C4-2B (cell line): ENCODE measurements around the gene ELOF1.

Experiments used
- ZFX ChIP-seq: fragments of 450-650 bp; IDR thresholded peaks from 2 replicates; pipeline ENCODE4 v1.6.1; 2017
- TF ChIP-seq, protein P1 (sequence below): fragments of 450-650 bp; conservative IDR thresholded peaks from 2 replicates; pipeline ENCODE4 v1.5.1; 2017; ENCODE audit warnings: mild to moderate bottlenecking

DNA sequence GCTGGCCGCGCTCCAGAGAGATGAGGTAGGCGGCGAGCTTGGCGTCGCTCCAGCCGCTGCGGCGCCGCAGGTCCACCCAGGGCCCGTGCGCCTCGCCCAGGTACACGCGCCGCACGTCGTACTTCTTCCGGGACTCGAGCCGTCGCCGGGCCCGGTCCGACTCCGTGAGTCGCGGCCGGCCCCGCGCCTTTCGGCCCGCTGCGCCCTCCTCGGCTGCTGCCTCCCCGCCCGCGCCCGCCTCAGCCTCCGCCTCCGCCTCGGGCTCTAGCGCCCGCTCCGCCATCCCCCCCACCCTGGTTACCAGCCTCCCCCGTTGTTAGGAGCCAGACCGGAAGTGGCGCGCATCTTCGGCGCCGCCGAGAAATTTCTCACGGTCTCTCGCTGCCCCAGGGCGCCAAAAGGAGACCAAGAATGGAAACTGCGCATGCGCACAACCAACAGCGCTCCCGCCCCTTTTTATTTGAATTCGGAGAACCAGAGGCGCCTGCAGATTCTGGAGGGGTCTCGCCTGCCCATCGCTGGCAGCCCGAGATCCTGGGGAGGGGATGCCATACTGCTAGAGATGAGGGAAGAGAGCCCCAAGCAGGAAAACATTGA lies 53.4 kb downstream of the ELOF1 start, which contains the start of gene ZNF653:
- TF ChIP-seq, protein P1, sequence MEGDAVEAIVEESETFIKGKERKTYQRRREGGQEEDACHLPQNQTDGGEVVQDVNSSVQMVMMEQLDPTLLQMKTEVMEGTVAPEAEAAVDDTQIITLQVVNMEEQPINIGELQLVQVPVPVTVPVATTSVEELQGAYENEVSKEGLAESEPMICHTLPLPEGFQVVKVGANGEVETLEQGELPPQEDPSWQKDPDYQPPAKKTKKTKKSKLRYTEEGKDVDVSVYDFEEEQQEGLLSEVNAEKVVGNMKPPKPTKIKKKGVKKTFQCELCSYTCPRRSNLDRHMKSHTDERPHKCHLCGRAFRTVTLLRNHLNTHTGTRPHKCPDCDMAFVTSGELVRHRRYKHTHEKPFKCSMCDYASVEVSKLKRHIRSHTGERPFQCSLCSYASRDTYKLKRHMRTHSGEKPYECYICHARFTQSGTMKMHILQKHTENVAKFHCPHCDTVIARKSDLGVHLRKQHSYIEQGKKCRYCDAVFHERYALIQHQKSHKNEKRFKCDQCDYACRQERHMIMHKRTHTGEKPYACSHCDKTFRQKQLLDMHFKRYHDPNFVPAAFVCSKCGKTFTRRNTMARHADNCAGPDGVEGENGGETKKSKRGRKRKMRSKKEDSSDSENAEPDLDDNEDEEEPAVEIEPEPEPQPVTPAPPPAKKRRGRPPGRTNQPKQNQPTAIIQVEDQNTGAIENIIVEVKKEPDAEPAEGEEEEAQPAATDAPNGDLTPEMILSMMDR, result no peak
- TF ChIP-seq ZFX, result no peak
